Measurements from ENCODE around the gene C2orf78. TPM values are rescaled to one million over a fixed set of nuclear protein-coding genes. Genes with fewer than 3 reads are reported as not detected.

Gene C2orf78
- total RNA-seq, 6 experiments from 2014 or later, result 0.07 TPM; not detected in 5

DNA sequence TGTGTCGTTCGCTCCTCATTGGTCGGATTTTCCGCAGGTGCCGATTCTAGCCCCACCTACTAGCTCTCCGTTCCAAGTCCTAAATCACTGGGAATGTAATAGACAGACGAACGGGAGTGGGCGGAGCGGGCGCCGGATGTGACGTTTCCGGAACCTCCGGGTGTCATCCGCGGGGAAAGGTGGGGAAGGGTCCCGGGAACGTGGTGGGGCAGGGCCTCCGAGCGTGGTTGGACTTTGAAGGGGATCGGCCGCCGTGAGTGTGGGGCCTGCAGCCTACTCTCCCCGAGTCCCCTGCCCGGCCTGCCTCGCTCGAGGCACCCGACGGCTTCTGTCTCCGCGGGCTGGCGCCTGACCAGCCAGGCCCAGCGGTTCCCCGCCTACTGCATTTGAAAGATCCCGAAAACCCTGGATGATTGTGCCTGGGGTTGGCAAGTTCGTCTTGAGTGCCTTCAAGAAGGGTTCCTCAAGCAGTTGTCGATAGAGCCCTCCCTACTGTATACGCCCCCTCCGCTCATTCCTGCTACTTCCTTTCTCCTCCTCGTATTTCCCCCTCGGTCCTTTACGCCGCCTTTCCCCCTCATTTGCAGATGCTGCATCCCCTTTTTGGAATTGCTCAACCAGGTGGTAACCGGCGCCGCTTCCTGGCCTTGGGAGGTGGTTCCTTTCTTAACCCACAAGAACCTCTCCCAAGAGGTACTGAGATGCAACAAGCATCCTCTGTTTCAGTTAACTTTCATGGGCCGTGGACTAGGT, 45.0 kb downstream of the C2orf78 start, which contains the start of gene STAMBP:
STAMBP (plus strand) TSS at position 144 of the 753 bp plus-strand sequence. CDS start 1,896 bp downstream, outside the sequence.
- peak; percentile 99 for ATAC-seq
- H3K4me3 ChIP-seq, result peak within 1 kb of the TSS; percentile 73 to 93 (median 81)
- TF ChIP-seq, protein P1, sequence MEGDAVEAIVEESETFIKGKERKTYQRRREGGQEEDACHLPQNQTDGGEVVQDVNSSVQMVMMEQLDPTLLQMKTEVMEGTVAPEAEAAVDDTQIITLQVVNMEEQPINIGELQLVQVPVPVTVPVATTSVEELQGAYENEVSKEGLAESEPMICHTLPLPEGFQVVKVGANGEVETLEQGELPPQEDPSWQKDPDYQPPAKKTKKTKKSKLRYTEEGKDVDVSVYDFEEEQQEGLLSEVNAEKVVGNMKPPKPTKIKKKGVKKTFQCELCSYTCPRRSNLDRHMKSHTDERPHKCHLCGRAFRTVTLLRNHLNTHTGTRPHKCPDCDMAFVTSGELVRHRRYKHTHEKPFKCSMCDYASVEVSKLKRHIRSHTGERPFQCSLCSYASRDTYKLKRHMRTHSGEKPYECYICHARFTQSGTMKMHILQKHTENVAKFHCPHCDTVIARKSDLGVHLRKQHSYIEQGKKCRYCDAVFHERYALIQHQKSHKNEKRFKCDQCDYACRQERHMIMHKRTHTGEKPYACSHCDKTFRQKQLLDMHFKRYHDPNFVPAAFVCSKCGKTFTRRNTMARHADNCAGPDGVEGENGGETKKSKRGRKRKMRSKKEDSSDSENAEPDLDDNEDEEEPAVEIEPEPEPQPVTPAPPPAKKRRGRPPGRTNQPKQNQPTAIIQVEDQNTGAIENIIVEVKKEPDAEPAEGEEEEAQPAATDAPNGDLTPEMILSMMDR (IDR thresholded peaks at IDR 0.05), result no peak
- TF ChIP-seq POLR2A (IDR thresholded peaks at IDR 0.05), result peak; percentile 57
- no peaks in the 10 kb centered on the region for H3K27me3 ChIP-seq
- intact Hi-C loops (cut with DNase I), result loop anchor here in 1 of 2 donors (10.0 kb wide), 2 partner anchors 316 to 506 kb away; partner anchors contain the start of gene BOLA3
- no peaks in the 10 kb centered on the region for H3K9me3 ChIP-seq
- peak within 1 kb of the TSS; percentile 81 to 95 (median 83) for H3K27ac ChIP-seq
- peaks cover 0 to 12% (median 0%) of the 10 kb centered on the region in 4 donors for H3K4me1 ChIP-seq
- 0% methylated on average over 28 of the region's 48 CpGs for WGBS (ENCODE audit: insufficient coverage, low coverage, low lambda C conversion rate, missing lambda C conversion rate)
- peaks cover 0 to 4% (median 0%) of the 10 kb centered on the region in 4 donors for H3K36me3 ChIP-seq
- DNase-seq, result peak; percentile 96 to 97 (median 96)

- ATAC-seq, result no peak
- intact Hi-C loops (cut with DNase I), result no loop called here
- no peak for DNase-seq
- peaks cover 0 to 12% (median 0%) of the 10 kb centered on the region in 4 donors for H3K36me3 ChIP-seq
- 75% methylated on average over 8 of the region's 11 CpGs for WGBS (ENCODE audit: insufficient coverage, low coverage, low lambda C conversion rate, missing lambda C conversion rate)
- no peak for TF ChIP-seq POLR2A (IDR thresholded peaks at IDR 0.05)
- TF ChIP-seq, protein P1 (IDR thresholded peaks at IDR 0.05), result no peak
- no peak overlapping the region for H3K27ac ChIP-seq
- H3K4me3 ChIP-seq, result no peak overlapping the region
- H3K4me1 ChIP-seq, result peaks cover 0 to 12% (median 0%) of the 10 kb centered on the region in 4 donors
- H3K27me3 ChIP-seq, result no peaks in the 10 kb centered on the region
- no peaks in the 10 kb centered on the region for H3K9me3 ChIP-seq
These were observed 47.0 kb downstream of the C2orf78 start for GRCh38 chr2:73830871-73831401.

- ATAC-seq (no peak), DNase-seq (no peak)
- intact Hi-C loops (cut with DNase I), result no loop called here
- no peak overlapping the region for H3K4me3 ChIP-seq
- no peaks in the 10 kb centered on the region for H3K27me3 ChIP-seq
- no peaks in the 10 kb centered on the region for H3K9me3 ChIP-seq
- TF ChIP-seq, protein P1 (IDR thresholded peaks at IDR 0.05), result no peak
- TF ChIP-seq POLR2A (IDR thresholded peaks at IDR 0.05), result peak; percentile 12
- H3K4me1 ChIP-seq, result peaks cover 0 to 12% (median 0%) of the 10 kb centered on the region in 4 donors
- no peak overlapping the region for H3K27ac ChIP-seq
- peaks cover 0 to 12% (median 0%) of the 10 kb centered on the region in 4 donors for H3K36me3 ChIP-seq
These were observed 48.9 kb downstream of the C2orf78 start for GRCh38 chr2:73832930-73833329.

- Histone ChIP-seq H3K4me1 (peaks cover 0 to 6% (median 0%) of the 10 kb centered on the region in 4 donors), H3K27me3 (no peaks in the 10 kb centered on the region), H3K36me3 (peaks cover 0 to 12% (median 0%) of the 10 kb centered on the region in 4 donors), H3K27ac (no peak overlapping the region), H3K4me3 (no peak overlapping the region), H3K9me3 (no peaks in the 10 kb centered on the region)
- 97% methylated on average over 11 of the region's 17 CpGs for WGBS (ENCODE audit: insufficient coverage, low coverage, low lambda C conversion rate, missing lambda C conversion rate)
- TF ChIP-seq POLR2A (IDR thresholded peaks at IDR 0.05), result no peak
- TF ChIP-seq, protein P1 (IDR thresholded peaks at IDR 0.05), result no peak
- DNase-seq (peak in 2 of 3 donors; percentile 28 to 50), ATAC-seq (peak in 1 of 4 donors; percentile 28)
- intact Hi-C loops (cut with DNase I), result no loop called here
These were observed 52.4 kb downstream of the C2orf78 start for GRCh38 chr2:73836141-73836943.

Data from right lobe of liver (tissue), 6 donors.